HG03558 (cell line): ENCODE measurements around the gene FBXO34.
"Not testable (repeated sequence)": the region's sequence is repeated elsewhere in the genome, so short reads cannot be mapped to it uniquely, and the experiment has no call there.

Experiments used
- ATAC-seq: cut with Tn5 transposase; IDR thresholded peaks from one replicate; pipeline ENCODE4 v1.9.1; 2021; ENCODE audit warnings: moderate number of reproducible peaks; ENCODE audit not compliant: unreplicated experiment; ENCODE audit errors: extremely low read depth

The FBXO34 gene

DNA sequence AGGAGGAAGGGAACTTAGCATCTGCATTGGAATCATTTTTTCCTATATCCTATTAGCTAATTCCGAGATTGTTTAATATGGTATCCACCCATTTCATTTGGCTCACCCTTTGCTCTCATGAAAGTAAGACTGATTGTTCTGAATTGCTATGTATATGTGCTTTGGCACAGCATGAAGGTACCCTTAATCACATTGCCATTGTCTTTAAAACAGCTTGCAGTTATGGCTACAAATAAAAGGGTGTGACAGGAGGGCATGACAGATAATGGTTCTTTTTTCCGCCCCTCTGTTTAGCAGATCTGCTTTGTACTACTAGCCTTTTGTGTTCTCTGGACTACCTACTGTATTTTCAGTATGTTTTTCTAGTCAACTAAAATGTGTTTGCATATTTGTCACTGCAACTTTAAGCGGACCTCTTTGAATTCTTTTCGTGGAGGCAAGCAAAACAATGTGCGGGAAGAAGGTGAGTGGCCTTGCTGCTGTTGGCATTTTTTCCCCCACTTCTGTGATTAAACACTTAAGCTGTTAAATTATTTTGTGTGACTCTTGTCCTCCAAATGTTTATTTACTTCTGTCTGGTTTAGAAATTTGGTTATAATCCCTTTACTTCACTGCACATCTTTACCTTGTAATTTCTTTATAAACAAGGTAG is 35.8 kb downstream of the FBXO34 start:
- no peak for ATAC-seq

DNA sequence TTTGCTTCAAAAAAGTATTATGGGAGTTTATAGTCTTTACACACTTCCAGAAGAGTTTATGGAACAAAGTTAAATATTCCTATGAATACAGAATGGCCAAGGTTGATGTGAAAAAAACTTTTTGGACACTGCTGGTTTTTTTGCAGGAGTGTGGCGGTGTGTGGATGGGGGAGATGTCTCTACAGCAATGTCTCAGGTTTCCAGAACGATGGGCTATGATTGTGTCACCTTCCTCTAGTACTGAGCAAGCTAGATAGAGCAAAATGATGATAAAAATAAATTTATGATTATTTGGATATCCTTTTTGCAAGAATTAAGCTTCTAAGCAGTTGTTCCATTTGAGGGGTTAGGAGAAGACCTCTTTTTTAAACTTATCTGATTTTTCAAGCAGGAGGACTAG is 37.9 kb downstream of the FBXO34 start:
- no peak for ATAC-seq

DNA sequence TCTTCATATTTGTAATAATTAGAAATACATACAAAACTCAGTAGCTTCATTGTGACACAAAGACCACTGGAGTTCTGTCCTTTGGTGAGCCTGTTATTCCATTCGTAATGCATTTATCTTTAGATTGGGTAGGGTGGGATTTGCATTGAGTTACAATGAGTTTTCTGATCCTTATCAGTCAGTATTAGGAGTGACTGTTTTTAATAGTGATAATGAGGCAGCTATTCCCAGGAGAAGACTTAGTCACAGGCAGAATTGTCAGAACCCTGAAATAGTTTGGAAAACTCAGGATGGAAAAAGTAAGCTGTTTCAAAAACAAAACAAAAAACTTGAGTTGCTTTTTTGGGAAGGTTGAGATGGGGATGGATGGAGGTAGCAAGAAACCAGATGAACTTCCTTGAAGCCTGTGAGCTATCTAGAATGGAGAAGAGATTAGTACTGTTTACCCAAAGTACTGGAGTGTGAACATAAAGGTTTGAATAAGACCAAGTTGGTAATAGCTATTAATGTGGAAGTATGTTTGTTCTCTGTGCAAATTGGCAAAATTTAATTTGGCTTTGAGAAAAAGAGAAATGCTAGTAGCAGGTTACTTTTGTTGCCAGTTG is 38.6 kb downstream of the FBXO34 start:
- no peak for ATAC-seq

DNA sequence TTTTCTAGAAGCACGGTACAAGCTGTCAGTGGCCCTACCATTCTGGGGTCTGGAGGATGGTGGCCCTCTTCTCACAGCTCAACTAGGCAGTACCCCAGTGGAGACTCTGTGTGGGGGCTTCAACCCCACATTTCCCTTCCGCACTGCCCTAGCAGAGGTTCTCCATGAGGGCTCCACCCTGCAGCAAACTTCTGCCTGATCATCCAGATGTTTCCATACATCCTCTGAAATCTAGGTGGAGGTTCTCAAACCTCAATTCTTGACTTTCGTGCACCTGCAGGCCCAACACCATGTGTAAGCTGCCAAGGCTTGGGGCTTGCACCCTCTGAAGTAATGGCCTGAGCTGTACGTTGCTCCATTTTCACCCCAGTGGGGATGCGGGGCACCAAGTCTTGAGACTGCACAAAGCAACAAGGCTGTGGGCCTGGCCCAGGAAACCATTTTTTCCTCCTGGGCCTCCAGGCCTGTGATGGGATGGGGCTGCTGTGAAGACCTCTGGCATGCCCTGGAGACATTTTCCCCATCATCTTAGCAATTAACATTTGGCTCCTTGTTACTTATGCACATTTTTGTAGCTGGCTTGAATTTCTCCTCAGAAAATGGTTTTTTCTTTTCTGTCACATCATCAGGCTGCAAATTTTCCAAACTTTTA is 41.3 kb downstream of the FBXO34 start:
- ATAC-seq, result not testable (repeated sequence)

DNA sequence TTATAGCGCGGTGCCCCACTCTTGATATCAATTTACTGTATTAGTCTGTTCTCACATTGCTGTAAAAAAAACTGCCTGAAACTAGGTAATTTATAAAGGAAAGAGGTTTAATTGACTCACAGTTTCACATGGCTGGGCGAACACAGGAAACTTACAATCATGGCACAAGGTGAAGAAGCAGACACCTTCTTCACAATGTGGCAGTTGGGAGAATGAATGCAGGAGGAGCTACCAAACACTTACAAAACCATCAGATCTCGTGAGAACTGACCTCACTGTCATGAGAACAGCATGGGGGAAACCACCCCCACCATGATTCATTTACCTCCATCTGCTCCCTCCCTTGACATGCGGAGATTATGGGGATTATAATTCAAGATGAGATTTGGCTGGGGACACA is 42.3 kb downstream of the FBXO34 start:
- no peak for ATAC-seq

DNA sequence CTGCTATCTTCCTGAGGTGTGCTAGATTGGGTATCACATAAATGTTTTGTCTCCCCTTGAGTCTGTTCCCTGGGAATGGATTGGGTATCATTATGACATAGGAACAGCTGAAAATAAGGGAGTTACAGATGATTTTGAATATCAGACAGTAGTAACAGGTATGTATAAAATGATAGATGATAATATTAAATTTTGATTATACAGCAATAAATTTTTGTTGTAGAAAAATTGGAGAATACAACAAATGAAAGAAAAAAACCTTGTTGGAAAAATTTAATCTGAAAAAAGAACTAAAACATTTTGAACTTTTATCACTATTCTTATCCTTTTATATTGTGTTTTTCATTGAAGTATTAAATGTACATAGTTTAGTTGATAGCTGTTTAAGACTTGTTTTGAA is 43.2 kb downstream of the FBXO34 start:
- ATAC-seq, result no peak

DNA sequence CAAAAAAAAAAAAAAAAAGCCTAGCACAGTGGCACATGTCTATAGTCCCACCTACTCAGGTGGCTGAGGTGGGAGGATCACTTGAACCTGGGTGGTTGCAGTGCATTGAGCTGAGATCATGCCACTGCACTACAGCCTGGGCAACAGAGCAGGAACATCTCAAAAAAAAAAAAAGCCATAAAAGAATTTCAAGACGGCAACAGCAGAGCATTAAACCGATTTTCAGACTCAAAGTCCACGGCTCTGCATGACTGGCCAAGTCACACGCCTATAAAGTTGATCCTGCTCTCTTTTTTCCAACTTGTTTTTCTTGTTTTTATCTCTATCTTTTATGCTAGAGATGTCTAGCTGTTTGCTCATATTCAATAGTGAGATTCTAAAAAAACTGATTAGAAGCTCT is 45.3 kb downstream of the FBXO34 start:
- ATAC-seq, result no peak

DNA sequence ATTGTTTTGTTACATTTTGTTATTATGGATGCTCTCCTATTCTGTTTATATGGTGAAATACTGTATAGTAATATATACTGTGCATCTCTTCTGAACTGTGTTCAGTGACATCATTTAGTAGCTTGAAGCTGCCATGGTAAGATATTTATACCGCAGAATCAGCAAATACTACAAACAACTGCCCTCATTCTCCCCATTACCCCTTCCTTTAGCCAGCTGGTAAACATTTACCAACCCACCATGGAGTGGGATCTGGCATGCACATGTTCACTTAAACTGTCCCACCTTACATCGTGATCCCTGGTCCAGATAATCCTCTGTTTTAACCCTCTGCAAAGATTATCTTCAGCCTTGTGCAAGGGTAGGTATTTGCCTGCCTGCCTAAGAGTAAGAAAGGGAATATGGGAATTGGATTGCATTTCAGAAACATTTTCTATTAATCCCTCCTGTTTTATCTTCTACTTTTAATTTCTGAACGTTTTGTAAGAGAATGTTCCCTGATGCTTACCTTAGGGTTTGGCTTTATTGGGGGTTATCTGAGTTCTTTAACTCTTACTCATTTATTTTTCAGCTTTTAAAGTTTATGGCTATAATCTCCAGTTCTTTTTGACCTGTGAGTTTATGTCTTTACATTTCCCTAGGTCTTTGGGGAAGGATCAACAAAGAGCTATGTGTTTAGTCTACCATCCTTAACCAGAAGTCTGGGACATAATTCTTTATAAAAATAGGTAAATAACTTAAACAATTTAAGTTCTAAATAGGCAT is 46.5 kb downstream of the FBXO34 start:
- ATAC-seq, result no peak

DNA sequence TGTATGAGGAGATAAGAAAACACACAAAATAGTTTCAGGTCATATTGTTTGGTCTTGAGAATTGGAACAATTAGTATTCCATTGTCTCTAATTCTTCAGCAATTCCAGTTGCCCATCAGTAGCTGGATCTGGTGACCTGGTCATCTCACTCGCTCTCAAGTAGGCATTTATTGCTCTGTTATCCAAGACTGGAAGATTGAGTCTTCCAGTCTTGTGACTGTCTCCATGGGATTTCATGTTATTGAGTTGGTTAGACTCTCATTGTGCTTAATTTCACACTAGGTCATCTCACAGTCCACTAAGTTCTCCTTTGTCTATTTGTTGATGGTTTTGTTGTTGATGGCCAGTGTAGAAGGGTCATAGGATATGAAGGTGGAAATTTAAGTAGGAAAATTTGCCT is 47.5 kb downstream of the FBXO34 start:
- no peak for ATAC-seq

DNA sequence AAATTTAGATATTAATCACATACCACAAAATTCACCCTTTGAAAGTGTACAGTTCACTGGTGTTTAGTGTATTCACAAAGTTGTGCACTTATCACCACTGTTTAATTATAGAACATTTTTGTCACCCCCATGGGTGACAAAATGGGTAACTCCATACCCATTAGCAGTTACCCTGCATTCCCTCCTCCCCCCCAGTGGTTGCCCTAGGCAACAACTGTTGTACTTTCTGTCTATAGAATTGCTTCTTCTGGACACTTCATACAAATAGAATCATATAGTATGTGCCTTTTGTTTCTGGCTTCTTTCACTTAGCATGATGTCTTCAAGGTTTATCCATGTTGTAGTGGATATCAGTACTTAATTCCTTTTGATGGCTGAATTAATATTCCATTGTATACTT is 52.7 kb downstream of the FBXO34 start:
- ATAC-seq, result no peak

DNA sequence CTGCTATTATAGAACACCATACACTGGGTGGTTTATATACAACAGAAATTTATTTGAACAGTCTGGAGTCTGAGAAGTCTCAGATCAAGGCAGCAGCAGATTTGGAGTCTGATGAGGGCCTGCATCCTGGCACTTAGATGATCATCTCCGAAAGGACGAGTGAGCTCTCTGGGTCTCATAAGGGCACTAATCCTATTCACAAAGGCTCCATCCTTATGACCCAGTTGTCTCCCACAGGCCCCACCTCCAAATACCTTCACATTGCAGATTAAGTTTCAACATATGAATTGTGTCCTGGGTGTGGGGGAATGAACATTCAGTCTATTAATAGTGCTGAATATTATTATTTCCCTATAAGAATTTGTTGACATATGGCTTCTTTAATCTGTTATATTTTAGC is 53.6 kb downstream of the FBXO34 start:
- no peak for ATAC-seq

DNA sequence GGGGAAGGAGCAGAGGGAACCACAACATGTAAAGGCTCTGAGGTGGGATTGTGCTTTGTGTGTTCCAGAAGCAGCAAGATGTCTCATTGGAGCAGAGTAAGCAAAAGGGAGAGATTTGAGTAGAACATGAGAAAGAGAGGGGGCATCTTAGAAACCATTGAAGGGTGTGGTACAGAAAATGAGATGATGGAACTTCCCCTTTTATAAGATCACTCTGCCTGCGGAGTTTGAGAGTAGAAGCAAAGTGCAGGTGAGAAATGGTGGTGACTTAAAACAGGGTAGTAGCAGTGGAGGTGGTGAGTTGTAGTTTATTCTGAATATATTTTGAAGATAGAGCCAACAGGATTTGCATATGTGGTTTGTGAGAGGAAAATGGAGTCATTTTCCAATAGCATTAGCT is 56.0 kb downstream of the FBXO34 start:
- no peak for ATAC-seq

DNA sequence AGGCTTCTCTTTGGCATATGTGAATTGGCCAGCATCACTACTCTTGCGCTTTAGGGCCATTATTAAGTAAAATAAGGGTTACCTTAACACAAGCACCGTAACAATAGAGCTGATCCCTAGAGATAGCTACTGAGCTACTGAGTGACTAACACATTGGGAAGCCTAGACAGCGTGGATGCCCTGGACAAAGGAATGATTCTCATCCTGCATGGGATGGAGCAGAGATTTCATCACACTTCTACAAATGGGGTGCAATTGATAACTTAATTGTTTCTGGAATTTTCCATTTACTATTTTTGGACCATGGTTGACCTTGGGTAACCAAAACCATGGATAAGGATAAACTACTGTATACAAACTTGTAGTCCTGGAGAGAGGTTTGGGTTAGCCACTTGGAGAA is 57.1 kb downstream of the FBXO34 start:
- ATAC-seq, result no peak

DNA sequence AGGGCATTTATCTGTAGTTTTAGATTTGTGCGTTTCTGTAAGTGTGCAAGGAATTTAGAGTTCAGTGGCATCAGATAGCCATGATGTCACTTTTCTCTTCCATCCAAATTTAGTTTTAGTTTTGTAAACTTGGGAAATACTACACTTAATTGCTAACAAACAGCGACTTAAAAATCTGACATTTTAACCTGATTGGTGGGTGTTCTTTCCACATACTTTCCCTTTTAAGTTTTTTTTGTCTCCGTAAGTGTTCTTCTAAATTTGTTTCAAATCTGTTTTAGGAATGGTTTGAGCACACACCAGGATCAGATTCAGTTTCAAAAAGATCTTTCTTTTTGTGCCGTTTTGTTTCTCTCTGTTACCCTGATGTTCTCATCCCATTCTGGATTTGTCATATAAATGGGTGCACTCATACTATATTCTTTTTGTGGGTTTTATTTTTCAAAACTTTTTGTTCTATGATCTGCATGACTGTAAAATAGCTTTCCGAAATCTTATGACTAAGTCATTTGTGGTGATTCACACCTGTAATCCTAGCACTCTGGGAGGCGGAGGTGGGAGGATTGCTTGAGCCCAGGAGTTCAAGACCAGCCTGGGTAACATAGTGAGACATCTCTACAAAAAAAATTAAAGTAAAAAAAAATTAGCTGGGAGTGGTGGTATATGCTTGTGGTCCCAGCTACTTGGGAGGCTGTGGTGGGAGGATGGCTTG is 58.9 kb downstream of the FBXO34 start:
- ATAC-seq, result no peak

DNA sequence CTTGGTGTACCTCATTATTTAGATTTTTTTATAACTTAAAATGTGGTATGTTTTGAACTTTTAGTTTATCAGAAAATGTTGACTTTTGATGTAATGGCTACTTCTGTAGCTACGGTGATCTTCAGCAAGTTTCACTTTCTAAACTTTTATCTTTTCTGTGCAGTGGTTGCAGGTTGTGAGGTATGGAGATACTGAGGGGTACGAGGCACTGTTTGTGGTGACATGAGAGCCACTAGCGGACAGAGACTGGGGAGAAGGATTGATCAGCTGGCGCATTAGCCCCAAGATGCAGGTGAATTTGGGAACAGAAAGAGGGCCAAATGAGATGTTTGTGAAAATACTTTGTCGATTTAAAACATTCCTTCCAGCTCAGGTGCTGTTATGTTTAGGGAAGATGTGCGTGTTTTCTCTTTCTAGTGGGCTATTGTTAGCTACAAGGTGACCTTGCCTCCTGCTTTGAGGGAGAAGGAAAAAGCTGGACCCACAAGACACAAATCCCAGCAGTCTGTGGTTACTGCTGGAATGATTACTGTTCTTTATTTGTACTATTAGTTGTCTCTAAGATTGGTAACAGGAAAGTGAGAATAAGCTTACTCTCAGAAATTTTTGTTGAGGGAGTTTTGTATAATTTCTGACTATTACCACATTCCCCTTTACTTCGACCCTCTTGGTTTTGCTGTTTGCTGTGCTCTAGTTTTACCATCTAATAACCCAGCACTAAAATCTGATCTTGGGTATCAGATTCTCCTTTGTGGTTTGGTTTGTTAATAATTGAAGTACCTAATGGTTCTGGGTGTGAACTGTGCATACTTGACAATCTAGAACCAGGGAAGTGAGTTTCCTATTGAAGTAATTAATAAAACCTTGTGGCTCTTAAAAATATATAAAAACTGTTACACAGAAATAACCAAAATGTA is 61.7 kb downstream of the FBXO34 start:
- no peak for ATAC-seq

DNA sequence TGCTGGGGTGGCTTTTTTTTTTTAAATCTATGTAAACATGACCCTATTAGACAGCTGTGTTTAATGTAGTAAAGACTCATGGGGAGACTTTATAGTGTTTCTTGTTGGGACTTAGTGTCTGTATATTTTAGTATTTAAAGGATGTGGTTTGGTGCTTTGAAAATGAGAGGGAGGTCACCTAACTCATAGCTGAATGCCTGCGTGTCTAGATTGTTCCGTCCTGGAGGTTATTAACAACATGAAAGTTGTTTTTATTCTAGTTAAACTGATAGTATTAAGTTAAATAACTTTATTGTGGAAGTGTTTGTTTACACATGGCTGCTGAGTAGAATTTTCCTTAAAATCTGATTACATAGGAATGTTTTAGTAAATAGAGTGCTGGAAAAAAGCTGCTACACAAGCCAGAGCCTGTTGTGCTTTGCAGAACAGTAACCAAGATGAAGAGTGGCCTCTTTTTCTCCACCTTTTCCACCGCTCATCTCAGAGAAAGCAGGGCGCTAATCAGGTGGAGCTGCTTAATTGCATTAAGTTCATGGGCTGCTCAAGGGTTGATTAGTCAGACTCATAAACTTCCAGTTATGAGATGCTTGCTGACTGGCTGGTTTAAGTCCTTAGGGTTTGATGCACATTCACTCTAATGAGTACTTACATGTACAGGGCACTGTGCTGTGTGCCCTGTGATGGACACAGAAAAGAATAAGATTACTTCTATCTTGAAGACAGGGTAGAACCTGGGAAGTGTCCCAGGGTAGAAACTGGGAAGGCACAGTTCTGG is 62.7 kb downstream of the FBXO34 start:
- no peak for ATAC-seq

DNA sequence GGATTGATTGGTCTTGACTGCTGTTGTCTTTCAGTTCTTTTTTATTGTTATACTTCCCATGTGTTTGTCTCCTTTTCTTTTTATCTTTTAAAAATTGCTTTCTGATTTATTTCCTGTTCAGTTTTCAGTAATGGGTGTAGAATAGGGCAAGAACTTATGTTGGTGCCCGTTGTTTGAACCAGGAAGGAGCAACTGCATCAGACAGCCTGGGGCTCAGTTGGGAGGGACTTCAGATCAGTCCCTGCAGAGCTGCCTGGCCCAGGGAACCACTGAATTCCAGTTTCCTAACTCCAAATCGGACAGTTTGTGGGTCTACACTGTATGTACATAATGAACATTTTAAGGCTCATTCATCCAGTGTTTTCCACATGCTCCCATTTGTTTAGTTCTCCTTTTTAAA is 64.9 kb downstream of the FBXO34 start:
- ATAC-seq, result no peak

DNA sequence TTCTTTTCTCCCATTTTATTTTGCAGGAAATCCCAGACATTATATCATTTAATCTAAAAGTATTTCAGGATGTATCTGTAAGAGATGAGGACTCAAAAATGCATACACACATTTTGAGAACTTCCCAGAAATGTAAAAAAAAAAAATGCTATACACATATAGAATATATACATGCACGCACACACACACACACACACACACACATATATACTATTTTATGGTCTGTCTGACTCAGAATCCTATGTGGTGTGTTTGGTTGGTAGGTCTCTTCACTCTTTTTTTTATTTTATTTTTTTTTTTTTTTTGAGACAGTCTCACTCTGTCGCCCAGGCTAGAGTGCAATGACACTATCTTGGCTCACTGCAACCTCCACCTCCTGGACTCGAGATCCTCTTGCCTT is 65.5 kb downstream of the FBXO34 start:
- ATAC-seq, result no peak

DNA sequence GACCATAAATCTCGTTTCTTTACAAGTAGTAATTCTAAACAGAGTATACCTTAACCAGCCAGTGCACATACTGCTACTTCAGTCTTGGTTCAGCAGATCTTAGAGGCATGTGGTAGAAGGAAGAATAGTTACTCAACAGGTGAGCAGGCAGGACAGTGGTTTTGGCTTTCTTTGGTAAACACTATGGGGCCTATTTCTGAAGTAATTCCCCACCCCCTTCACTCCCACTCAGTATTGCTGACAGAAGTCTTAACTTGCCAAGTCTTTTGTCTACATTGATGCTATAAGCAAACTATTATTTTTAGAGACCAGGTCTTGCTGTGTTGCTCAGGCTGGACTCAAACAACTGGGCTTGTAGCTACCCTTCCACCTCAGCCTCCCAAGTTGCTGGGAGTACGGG is 68.5 kb downstream of the FBXO34 start:
- ATAC-seq, result peak; percentile 57
